Measurements from ENCODE around the gene MTURN. TPM values are rescaled to one million over a fixed set of nuclear protein-coding genes. Genes with fewer than 3 reads are reported as not detected.

Gene MTURN
- total and polyA plus RNA-seq, 8 donors: 7.8 to 84.8 (median 33.7) TPM

DNA sequence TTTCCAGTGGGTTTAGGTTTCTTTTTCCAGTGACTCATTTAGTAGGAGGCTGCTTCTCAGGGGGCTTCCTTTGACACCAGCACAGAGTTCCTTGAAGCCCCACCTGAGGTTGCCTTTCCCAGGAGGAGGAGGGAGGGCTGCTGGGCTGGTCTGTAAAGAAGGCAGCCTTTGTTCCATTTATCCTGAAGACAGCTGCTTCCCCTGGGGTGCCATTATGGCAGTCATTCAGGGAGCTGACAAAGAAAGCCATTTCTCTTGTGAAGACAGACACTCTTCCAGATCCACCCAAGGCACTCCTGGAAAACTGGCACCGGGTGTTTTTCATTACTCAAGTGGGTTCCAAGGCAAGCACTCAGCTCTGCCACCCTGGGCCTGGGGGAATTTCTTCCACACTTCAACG, 54.0 kb downstream of the MTURN start:
- no peak overlapping the region for H3K4me3 ChIP-seq
- intact Hi-C loops (cut with DNase I; ENCODE audit: low total_unique reads): no loop called here

DNA sequence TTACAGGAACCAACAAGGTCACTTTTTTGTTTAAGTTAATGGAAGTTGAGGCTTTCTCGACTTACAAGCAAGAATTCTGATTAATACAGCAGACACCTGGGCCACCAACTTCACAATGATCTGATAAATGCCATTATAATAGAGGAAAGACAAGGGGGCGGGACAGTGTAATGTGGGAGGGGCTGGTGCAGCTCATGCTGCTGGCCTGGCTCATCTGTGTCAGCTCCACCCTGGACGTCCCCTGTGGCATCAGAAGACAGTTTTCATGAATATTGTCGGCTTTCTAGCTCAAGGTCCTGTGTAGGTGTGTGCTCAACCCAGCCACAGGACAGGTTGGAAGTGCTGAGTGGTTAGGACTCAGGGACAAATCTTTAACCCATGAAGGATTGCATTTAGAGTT, 57.0 kb downstream of the MTURN start:
- intact Hi-C loops (cut with DNase I; ENCODE audit: low total_unique reads): no loop called here
- DNase-seq: no peak
- Histone ChIP-seq H3K9me3 (peaks cover 0 to 26% (median 7%) of the 10 kb centered on the region in 4 donors), H3K36me3 (peaks cover 0 to 5% (median 0%) of the 10 kb centered on the region in 4 donors), H3K4me3 (no peak overlapping the region), H3K4me1 (no peaks in the 10 kb centered on the region), H3K27ac (no peak overlapping the region), H3K27me3 (no peaks in the 10 kb centered on the region)
- WGBS, 5 donors: 88 to 95% (median 92%) methylated on average over 4 of the region's 4 CpGs
- no peak for TF ChIP-seq POLR2A (IDR thresholded peaks at IDR 0.05)
- TF ChIP-seq, protein P1, sequence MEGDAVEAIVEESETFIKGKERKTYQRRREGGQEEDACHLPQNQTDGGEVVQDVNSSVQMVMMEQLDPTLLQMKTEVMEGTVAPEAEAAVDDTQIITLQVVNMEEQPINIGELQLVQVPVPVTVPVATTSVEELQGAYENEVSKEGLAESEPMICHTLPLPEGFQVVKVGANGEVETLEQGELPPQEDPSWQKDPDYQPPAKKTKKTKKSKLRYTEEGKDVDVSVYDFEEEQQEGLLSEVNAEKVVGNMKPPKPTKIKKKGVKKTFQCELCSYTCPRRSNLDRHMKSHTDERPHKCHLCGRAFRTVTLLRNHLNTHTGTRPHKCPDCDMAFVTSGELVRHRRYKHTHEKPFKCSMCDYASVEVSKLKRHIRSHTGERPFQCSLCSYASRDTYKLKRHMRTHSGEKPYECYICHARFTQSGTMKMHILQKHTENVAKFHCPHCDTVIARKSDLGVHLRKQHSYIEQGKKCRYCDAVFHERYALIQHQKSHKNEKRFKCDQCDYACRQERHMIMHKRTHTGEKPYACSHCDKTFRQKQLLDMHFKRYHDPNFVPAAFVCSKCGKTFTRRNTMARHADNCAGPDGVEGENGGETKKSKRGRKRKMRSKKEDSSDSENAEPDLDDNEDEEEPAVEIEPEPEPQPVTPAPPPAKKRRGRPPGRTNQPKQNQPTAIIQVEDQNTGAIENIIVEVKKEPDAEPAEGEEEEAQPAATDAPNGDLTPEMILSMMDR (IDR thresholded peaks at IDR 0.05): no peak
- no peak for TF ChIP-seq EP300 (IDR thresholded peaks at IDR 0.05)
- no peak for TF ChIP-seq POLR2AphosphoS5 (IDR thresholded peaks at IDR 0.05)

More for the DNA sequence above, 54.0 kb downstream of the MTURN start:
- no peaks in the 10 kb centered on the region for H3K27me3 ChIP-seq
- peaks cover 0 to 5% (median 0%) of the 10 kb centered on the region in 4 donors for H3K36me3 ChIP-seq
- TF ChIP-seq POLR2AphosphoS5 (IDR thresholded peaks at IDR 0.05) (no peak), POLR2A (IDR thresholded peaks at IDR 0.05) (no peak), EP300 (IDR thresholded peaks at IDR 0.05) (no peak)
- TF ChIP-seq, protein P1 (IDR thresholded peaks at IDR 0.05): no peak
- DNase-seq: no peak
- WGBS, 5 donors: 88 to 95% (median 92%) methylated on average over 2 of the region's 2 CpGs
- peaks cover 7 to 15% (median 11%) of the 10 kb centered on the region in 4 donors for H3K4me1 ChIP-seq
- no peak overlapping the region for H3K27ac ChIP-seq
- peaks cover 0 to 9% (median 0%) of the 10 kb centered on the region in 4 donors for H3K9me3 ChIP-seq

DNA sequence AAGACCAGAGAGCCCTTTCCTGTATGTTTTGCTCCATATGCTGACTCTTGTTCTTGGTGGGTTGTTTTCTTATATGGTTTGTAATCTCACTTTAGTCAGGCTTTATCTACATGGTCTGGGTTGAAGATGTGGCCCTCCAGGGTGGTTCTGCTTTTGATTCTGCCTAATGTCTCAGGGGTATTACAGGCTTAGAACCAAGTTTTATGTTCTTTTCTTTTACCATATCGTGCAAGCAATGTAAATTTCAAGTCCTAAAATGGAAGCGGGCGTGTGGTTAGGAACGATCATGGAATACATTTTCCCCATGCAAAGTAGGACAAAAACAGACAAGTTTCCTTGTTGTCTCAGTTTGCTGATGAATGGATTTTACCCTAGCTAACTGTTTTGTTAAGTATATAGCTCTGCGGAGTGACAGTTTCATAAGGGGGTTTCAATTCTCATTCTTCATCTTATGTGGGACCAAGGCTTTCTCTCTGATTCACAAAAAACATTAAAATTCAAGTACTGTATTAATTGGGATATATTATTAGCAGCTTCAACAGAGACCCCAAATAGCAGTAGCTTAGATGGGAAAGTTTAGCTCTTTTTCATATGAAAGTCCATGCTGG, 58.7 kb downstream of the MTURN start:
- Histone ChIP-seq H3K27me3 (no peaks in the 10 kb centered on the region), H3K36me3 (peaks cover 0 to 5% (median 0%) of the 10 kb centered on the region in 4 donors), H3K9me3 (peaks cover 0 to 22% (median 7%) of the 10 kb centered on the region in 4 donors), H3K27ac (no peak overlapping the region), H3K4me1 (no peaks in the 10 kb centered on the region), H3K4me3 (no peak overlapping the region)
- intact Hi-C loops (cut with DNase I; ENCODE audit: low total_unique reads): no loop called here
- TF ChIP-seq EP300 (IDR thresholded peaks at IDR 0.05) (no peak), POLR2AphosphoS5 (IDR thresholded peaks at IDR 0.05) (no peak), POLR2A (IDR thresholded peaks at IDR 0.05) (no peak)
- TF ChIP-seq, protein P1 (IDR thresholded peaks at IDR 0.05): no peak
- 90 to 96% (median 93%) methylated on average over 5 of the region's 5 CpGs for WGBS, 5 donors
- no peak for DNase-seq

DNA sequence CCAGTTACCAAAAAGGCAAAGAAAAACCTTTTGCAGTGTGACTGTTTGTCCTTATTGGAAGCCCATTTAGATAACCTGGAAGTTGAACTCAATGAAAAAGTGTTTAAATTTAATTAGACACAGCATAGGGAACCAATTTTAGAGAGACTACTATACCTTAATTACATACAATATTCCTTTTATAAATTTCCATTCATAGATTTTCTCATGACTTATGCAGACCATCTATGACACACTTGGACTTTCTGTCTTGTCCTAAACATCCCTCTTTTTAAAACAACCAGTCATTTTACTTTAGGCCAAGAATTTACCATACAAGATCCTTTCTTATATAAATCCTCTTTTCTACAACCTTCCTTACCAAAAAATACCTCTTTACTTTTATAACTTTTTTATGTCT, 61.6 kb downstream of the MTURN start:
- Histone ChIP-seq H3K4me1 (no peaks in the 10 kb centered on the region), H3K9me3 (peaks cover 0 to 22% (median 7%) of the 10 kb centered on the region in 4 donors), H3K27me3 (no peaks in the 10 kb centered on the region), H3K27ac (no peak overlapping the region), H3K36me3 (peaks cover 0 to under 1% (median 0%) of the 10 kb centered on the region in 4 donors), H3K4me3 (no peak overlapping the region)
- TF ChIP-seq, protein P1 (IDR thresholded peaks at IDR 0.05): no peak
- TF ChIP-seq POLR2A (IDR thresholded peaks at IDR 0.05) (no peak), EP300 (IDR thresholded peaks at IDR 0.05) (no peak), POLR2AphosphoS5 (IDR thresholded peaks at IDR 0.05) (no peak)
- DNase-seq: no peak
- intact Hi-C loops (cut with DNase I; ENCODE audit: low total_unique reads): no loop called here
